Measurements from ENCODE around the gene TMCO4.

Gene TMCO4

DNA sequence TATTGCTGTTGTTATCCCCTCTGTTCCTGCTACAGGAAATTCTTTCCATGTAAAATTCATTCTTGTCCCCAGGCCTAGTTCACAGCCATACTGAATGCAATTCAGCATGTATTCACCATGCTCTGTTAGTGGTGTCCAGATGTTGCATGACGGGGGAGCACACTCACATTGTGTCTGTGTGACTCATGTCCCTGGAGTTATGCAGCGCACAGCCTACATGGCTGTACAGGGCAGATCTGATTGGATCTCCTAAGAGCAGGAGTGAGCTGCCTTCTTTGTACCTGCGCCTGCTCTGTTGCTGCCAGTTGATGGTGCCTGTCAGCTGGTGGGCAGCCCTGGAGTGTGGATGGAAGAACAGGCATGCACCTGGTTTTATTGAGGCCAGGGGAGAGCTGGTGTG is 117.5 kb downstream of the TMCO4 start:
- no peaks in the 10 kb centered on the region for H3K4me1 ChIP-seq (ENCODE audit: control insufficient read depth in 1 of 2, insufficient read depth in 2 of 2, low read length in 2 of 2)
- H3K27ac ChIP-seq (ENCODE audit: low read depth, low read length), result no peak overlapping the region
- peaks cover 7 to 9% of the 10 kb centered on the region in 2 donors for H3K36me3 ChIP-seq (ENCODE audit: control insufficient read depth in 1 of 2, insufficient read depth in 2 of 2, low read length in 2 of 2)
- peaks cover 0 to under 1% of the 10 kb centered on the region in 2 donors for H3K9me3 ChIP-seq (ENCODE audit: control insufficient read depth in 1 of 2, low read length in 2 of 2)
- no peak overlapping the region for H3K9ac ChIP-seq (ENCODE audit: low read depth in 1 of 2, low read length in 2 of 2)
- no peak overlapping the region for H3K4me3 ChIP-seq (ENCODE audit: low read depth in 1 of 2, low read length in 2 of 2)
- no peaks in the 10 kb centered on the region for H3K27me3 ChIP-seq (ENCODE audit: control insufficient read depth in 1 of 2, insufficient read depth in 2 of 2, low read length in 2 of 2)

DNA sequence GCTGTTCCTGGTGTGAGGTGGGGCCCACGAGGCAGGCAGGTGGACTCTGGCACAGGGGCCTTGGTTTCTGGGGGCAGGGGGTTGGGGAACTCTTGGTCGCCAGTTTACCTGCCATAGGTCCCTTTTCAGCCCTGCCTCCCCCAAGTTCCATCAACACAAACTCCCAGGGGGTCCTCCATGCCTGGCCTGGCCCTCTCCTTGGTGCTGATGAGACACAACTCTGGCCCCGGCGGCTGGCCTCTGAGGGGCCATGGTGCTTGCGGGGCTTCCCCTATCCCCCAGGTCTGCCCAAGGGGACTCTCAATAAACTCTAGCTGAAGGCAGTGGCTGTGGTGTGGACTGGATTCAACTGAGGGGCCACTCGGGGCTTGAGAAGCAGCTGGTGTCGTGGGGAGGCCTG is 119.1 kb downstream of the TMCO4 start:
- Histone ChIP-seq H3K27ac (ENCODE audit: low read depth, low read length) (no peak overlapping the region), H3K9ac (ENCODE audit: low read depth in 1 of 2, low read length in 2 of 2) (no peak overlapping the region), H3K4me1 (ENCODE audit: control insufficient read depth in 1 of 2, insufficient read depth in 2 of 2, low read length in 2 of 2) (no peaks in the 10 kb centered on the region), H3K27me3 (ENCODE audit: control insufficient read depth in 1 of 2, insufficient read depth in 2 of 2, low read length in 2 of 2) (no peaks in the 10 kb centered on the region), H3K36me3 (ENCODE audit: control insufficient read depth in 1 of 2, insufficient read depth in 2 of 2, low read length in 2 of 2) (peaks cover 6 to 7% of the 10 kb centered on the region in 2 donors), H3K4me3 (ENCODE audit: low read depth in 1 of 2, low read length in 2 of 2) (no peak overlapping the region), H3K9me3 (ENCODE audit: control insufficient read depth in 1 of 2, low read length in 2 of 2) (no peaks in the 10 kb centered on the region)

DNA sequence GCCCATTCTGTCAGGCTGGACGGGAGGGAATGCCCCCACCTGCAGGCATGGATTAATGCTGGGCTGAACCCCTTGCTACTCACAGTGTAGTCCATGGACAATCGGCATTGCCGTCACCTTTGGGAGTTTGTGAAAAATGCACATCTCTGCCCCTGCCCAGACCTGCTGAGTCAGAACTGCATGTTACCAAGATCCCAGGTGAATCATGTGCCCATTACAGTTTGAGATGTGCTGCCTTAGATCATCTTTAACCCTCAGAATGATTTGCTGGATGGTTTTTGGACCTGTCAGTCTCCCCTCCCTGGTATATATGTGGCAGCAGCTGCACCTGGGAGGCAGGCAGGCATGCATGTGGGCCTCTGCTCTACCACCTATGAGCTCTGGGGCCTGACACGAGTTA is 120.0 kb downstream of the TMCO4 start:
- peaks cover 6% of the 10 kb centered on the region in 2 donors for H3K36me3 ChIP-seq (ENCODE audit: control insufficient read depth in 1 of 2, insufficient read depth in 2 of 2, low read length in 2 of 2)
- no peak overlapping the region for H3K27ac ChIP-seq (ENCODE audit: low read depth, low read length)
- H3K4me3 ChIP-seq (ENCODE audit: low read depth in 1 of 2, low read length in 2 of 2), result no peak overlapping the region
- no peaks in the 10 kb centered on the region for H3K27me3 ChIP-seq (ENCODE audit: control insufficient read depth in 1 of 2, insufficient read depth in 2 of 2, low read length in 2 of 2)
- H3K4me1 ChIP-seq (ENCODE audit: control insufficient read depth in 1 of 2, insufficient read depth in 2 of 2, low read length in 2 of 2), result no peaks in the 10 kb centered on the region
- H3K9ac ChIP-seq (ENCODE audit: low read depth in 1 of 2, low read length in 2 of 2), result no peak overlapping the region
- no peaks in the 10 kb centered on the region for H3K9me3 ChIP-seq (ENCODE audit: control insufficient read depth in 1 of 2, low read length in 2 of 2)

DNA sequence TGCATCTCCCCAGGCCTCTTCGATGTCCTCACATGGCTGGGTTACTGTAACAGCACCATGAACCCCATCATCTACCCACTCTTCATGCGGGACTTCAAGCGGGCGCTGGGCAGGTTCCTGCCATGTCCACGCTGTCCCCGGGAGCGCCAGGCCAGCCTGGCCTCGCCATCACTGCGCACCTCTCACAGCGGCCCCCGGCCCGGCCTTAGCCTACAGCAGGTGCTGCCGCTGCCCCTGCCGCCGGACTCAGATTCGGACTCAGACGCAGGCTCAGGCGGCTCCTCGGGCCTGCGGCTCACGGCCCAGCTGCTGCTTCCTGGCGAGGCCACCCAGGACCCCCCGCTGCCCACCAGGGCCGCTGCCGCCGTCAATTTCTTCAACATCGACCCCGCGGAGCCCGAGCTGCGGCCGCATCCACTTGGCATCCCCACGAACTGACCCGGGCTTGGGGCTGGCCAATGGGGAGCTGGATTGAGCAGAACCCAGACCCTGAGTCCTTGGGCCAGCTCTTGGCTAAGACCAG is 120.7 kb downstream of the TMCO4 start:
- Histone ChIP-seq H3K36me3 (ENCODE audit: control insufficient read depth in 1 of 2, insufficient read depth in 2 of 2, low read length in 2 of 2) (peaks cover 3 to 6% of the 10 kb centered on the region in 2 donors), H3K27me3 (ENCODE audit: control insufficient read depth in 1 of 2, insufficient read depth in 2 of 2, low read length in 2 of 2) (no peaks in the 10 kb centered on the region), H3K9ac (ENCODE audit: low read depth in 1 of 2, low read length in 2 of 2) (no peak overlapping the region), H3K4me3 (ENCODE audit: low read depth in 1 of 2, low read length in 2 of 2) (no peak overlapping the region), H3K4me1 (ENCODE audit: control insufficient read depth in 1 of 2, insufficient read depth in 2 of 2, low read length in 2 of 2) (no peaks in the 10 kb centered on the region), H3K27ac (ENCODE audit: low read depth, low read length) (no peak overlapping the region), H3K9me3 (ENCODE audit: control insufficient read depth in 1 of 2, low read length in 2 of 2) (no peaks in the 10 kb centered on the region)

DNA sequence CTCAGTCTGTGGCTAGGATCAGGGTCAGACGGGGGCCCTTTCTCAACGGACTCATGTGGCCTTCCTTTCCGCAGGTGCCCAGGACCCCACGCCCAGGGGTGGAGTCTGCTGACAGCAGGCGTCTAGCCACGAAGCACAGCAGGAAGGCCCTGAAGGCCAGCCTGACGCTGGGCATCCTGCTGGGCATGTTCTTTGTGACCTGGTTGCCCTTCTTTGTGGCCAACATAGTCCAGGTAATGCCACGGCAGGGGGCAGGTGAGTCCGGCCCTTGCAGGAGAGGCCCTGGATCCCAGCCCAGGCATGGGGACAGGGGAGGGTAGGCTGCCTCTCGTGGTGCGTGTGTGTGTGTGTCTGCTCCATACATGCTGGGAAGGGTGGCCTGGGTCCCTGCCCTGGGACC is 121.2 kb downstream of the TMCO4 start:
- H3K9me3 ChIP-seq (ENCODE audit: control insufficient read depth in 1 of 2, low read length in 2 of 2), result no peaks in the 10 kb centered on the region
- H3K9ac ChIP-seq (ENCODE audit: low read depth in 1 of 2, low read length in 2 of 2), result no peak overlapping the region
- H3K4me1 ChIP-seq (ENCODE audit: control insufficient read depth in 1 of 2, insufficient read depth in 2 of 2, low read length in 2 of 2), result no peaks in the 10 kb centered on the region
- H3K27ac ChIP-seq (ENCODE audit: low read depth, low read length), result no peak overlapping the region
- H3K36me3 ChIP-seq (ENCODE audit: control insufficient read depth in 1 of 2, insufficient read depth in 2 of 2, low read length in 2 of 2), result peaks cover 3 to 6% of the 10 kb centered on the region in 2 donors
- H3K4me3 ChIP-seq (ENCODE audit: low read depth in 1 of 2, low read length in 2 of 2), result no peak overlapping the region
- no peaks in the 10 kb centered on the region for H3K27me3 ChIP-seq (ENCODE audit: control insufficient read depth in 1 of 2, insufficient read depth in 2 of 2, low read length in 2 of 2)

DNA sequence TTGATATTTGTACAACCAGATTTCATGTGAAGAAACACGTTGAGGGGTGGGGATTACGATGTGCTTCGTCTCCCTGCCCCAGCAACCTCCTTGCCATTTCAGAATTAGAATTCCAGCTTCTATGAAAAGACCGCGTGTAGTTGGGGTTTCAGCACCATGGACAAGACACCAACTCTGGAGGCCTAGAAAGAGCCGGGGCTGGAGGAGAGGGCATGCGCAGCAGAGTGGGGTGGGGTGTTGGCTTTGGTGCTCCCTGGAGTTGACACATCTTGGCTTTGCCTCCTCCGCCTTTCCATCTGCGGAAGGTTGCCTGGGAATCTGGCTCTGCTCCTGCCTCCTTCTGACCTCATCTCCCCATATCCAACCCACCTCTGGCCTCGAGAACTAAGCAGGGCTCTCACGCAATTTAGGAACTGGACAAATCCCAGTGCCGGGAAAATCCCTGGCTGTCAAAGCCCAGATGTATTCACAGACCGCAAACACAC is 123.2 kb downstream of the TMCO4 start:
- H3K4me3 ChIP-seq (ENCODE audit: low read depth in 1 of 2, low read length in 2 of 2), result no peak overlapping the region
- no peaks in the 10 kb centered on the region for H3K36me3 ChIP-seq (ENCODE audit: control insufficient read depth in 1 of 2, insufficient read depth in 2 of 2, low read length in 2 of 2)
- H3K4me1 ChIP-seq (ENCODE audit: control insufficient read depth in 1 of 2, insufficient read depth in 2 of 2, low read length in 2 of 2), result no peaks in the 10 kb centered on the region
- H3K9me3 ChIP-seq (ENCODE audit: control insufficient read depth in 1 of 2, low read length in 2 of 2), result no peaks in the 10 kb centered on the region
- H3K27ac ChIP-seq (ENCODE audit: low read depth, low read length), result no peak overlapping the region
- no peaks in the 10 kb centered on the region for H3K27me3 ChIP-seq (ENCODE audit: control insufficient read depth in 1 of 2, insufficient read depth in 2 of 2, low read length in 2 of 2)
- H3K9ac ChIP-seq (ENCODE audit: low read depth in 1 of 2, low read length in 2 of 2), result no peak overlapping the region

DNA sequence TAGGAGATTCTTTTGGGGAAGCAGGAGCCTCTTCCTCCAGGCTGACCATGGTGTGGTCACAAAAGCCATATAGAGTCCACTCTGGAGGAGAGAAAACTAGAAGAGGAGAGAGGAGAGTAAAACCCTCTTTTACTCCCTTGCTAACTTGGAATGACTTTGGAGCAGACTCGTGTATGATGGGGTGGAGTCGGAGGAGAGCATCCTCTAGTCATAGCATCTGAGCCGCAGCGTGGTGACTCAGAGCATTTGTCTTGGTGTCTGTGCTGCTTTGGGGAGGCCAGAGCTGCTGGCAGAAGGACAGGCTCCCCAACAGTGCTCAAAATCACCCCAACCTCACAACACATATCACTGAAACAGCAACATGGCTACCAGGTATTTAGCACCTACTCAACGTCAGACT is 123.9 kb downstream of the TMCO4 start:
- no peaks in the 10 kb centered on the region for H3K27me3 ChIP-seq (ENCODE audit: control insufficient read depth in 1 of 2, insufficient read depth in 2 of 2, low read length in 2 of 2)
- H3K27ac ChIP-seq (ENCODE audit: low read depth, low read length), result no peak overlapping the region
- no peaks in the 10 kb centered on the region for H3K36me3 ChIP-seq (ENCODE audit: control insufficient read depth in 1 of 2, insufficient read depth in 2 of 2, low read length in 2 of 2)
- H3K4me3 ChIP-seq (ENCODE audit: low read depth in 1 of 2, low read length in 2 of 2), result no peak overlapping the region
- H3K9me3 ChIP-seq (ENCODE audit: control insufficient read depth in 1 of 2, low read length in 2 of 2), result no peaks in the 10 kb centered on the region
- no peaks in the 10 kb centered on the region for H3K4me1 ChIP-seq (ENCODE audit: control insufficient read depth in 1 of 2, insufficient read depth in 2 of 2, low read length in 2 of 2)
- no peak overlapping the region for H3K9ac ChIP-seq (ENCODE audit: low read depth in 1 of 2, low read length in 2 of 2)

DNA sequence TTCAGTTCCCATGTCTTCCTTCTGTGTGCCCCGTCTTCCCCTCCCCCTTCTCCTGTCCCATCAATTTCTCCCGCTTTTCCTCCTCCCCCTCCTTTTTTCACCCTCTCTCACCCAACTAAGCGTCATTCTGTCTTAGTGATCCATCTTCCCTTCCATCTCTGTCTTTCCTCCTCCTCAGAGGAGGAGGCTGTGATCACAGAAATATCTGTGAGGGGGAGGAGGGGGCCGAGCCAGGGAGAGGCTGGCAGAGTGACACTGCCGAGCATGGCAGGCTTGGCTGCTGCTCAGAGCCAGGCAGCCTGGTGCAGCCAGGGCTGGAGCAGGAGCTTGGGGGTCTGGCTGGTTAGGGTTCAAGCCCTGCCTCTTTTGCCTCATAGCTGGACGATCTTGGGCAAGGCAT is 127.5 kb downstream of the TMCO4 start:
- Histone ChIP-seq H3K36me3 (ENCODE audit: control insufficient read depth in 1 of 2, insufficient read depth in 2 of 2, low read length in 2 of 2) (no peaks in the 10 kb centered on the region), H3K4me3 (ENCODE audit: low read depth in 1 of 2, low read length in 2 of 2) (no peak overlapping the region), H3K27ac (ENCODE audit: low read depth, low read length) (no peak overlapping the region), H3K4me1 (ENCODE audit: control insufficient read depth in 1 of 2, insufficient read depth in 2 of 2, low read length in 2 of 2) (no peaks in the 10 kb centered on the region), H3K9ac (ENCODE audit: low read depth in 1 of 2, low read length in 2 of 2) (no peak overlapping the region), H3K27me3 (ENCODE audit: control insufficient read depth in 1 of 2, insufficient read depth in 2 of 2, low read length in 2 of 2) (peaks cover 5 to 12% of the 10 kb centered on the region in 2 donors), H3K9me3 (ENCODE audit: control insufficient read depth in 1 of 2, low read length in 2 of 2) (no peaks in the 10 kb centered on the region)

DNA sequence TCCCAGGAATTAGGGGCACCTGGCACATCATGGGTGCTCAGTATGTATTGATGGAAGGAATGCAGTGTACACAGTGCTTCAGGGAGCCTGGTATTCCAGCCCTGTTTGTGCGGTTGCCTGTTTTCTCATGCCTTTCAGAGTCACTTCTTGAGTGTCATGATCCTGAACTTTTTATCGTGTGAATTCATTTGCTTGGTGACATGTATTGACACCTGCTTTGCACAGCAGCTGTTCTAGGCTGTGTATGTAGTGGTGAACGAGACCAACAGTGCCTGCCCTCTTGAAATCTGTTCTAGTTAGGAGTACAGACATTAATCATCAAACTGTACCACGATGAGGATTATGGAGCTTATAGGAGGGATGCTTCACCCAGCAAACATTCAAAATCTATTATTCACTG is 128.9 kb downstream of the TMCO4 start:
- Histone ChIP-seq H3K27me3 (ENCODE audit: control insufficient read depth in 1 of 2, insufficient read depth in 2 of 2, low read length in 2 of 2) (peaks cover 18 to 25% of the 10 kb centered on the region in 2 donors), H3K27ac (ENCODE audit: low read depth, low read length) (no peak overlapping the region), H3K4me3 (ENCODE audit: low read depth in 1 of 2, low read length in 2 of 2) (no peak overlapping the region), H3K4me1 (ENCODE audit: control insufficient read depth in 1 of 2, insufficient read depth in 2 of 2, low read length in 2 of 2) (no peaks in the 10 kb centered on the region), H3K36me3 (ENCODE audit: control insufficient read depth in 1 of 2, insufficient read depth in 2 of 2, low read length in 2 of 2) (no peaks in the 10 kb centered on the region), H3K9ac (ENCODE audit: low read depth in 1 of 2, low read length in 2 of 2) (no peak overlapping the region), H3K9me3 (ENCODE audit: control insufficient read depth in 1 of 2, low read length in 2 of 2) (no peaks in the 10 kb centered on the region)

DNA sequence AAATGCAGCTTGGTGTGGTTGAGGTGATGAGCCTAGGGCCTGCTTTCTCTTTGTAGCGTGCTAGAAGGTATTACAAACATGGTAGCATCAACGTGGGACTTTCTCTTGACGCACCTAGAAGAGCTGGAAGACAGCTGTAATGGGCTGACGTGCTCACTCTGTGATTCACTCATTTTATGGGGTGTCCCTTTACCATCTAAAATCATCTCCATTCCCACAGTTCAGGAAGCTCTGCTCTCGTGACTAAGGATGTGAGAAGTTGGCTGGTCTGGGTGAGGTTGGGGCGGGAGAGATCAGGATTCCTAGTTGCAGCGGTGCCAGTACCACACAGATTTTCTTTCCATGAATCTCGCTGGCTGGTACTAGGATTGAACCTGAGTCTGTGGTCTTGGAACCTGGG is 130.8 kb downstream of the TMCO4 start:
- H3K9me3 ChIP-seq (ENCODE audit: control insufficient read depth in 1 of 2, low read length in 2 of 2), result no peaks in the 10 kb centered on the region

More for the DNA sequence above, 130.8 kb downstream of the TMCO4 start:
- no peak overlapping the region for H3K4me3 ChIP-seq (ENCODE audit: low read depth in 1 of 2, low read length in 2 of 2)
- no peaks in the 10 kb centered on the region for H3K36me3 ChIP-seq (ENCODE audit: control insufficient read depth in 1 of 2, insufficient read depth in 2 of 2, low read length in 2 of 2)
- peaks cover 35 to 39% of the 10 kb centered on the region in 2 donors for H3K27me3 ChIP-seq (ENCODE audit: control insufficient read depth in 1 of 2, insufficient read depth in 2 of 2, low read length in 2 of 2)
- H3K9ac ChIP-seq (ENCODE audit: low read depth in 1 of 2, low read length in 2 of 2), result no peak overlapping the region
- H3K4me1 ChIP-seq (ENCODE audit: control insufficient read depth in 1 of 2, insufficient read depth in 2 of 2, low read length in 2 of 2), result peaks cover 0 to 3% of the 10 kb centered on the region in 2 donors
- H3K27ac ChIP-seq (ENCODE audit: low read depth, low read length), result no peak overlapping the region

Data from duodenal mucosa (tissue), 2 donors.